Measurements from ENCODE around the gene CCNB1IP1.
"Not testable (repeated sequence)": the region's sequence is repeated elsewhere in the genome, so short reads cannot be mapped to it uniquely, and the experiment has no call there.

The CCNB1IP1 gene

GRCh38 chr14:20332788-20333493 is at the start of gene CCNB1IP1:
Gene CCNB1IP1 (minus strand): TSS chr14:20333279. CDS start chr14:20316523, 16,756 bp downstream.
- DNase-seq, result peak; percentile 86

GRCh38 chr14:20382526-20382925 is 49.4 kb upstream of the CCNB1IP1 start:
- no peak for DNase-seq

GRCh38 chr14:20381341-20381740 is 48.3 kb upstream of the CCNB1IP1 start:
- DNase-seq, result no peak

- DNase-seq, result no peak
Observed at GRCh38 chr14:20380681-20381080, 47.6 kb upstream of the CCNB1IP1 start.

- DNase-seq, result no peak
Observed at GRCh38 chr14:20379743-20380142, 46.7 kb upstream of the CCNB1IP1 start.

GRCh38 chr14:20377171-20377570 is 44.1 kb upstream of the CCNB1IP1 start:
- DNase-seq, result no peak

GRCh38 chr14:20376071-20376588 is 43.1 kb upstream of the CCNB1IP1 start:
- no peak for DNase-seq

- DNase-seq, result no peak
Observed at GRCh38 chr14:20375471-20375870, 42.4 kb upstream of the CCNB1IP1 start.

GRCh38 chr14:20372796-20373195 is 39.7 kb upstream of the CCNB1IP1 start:
- DNase-seq, result no peak

GRCh38 chr14:20365928-20366327 is 32.8 kb upstream of the CCNB1IP1 start:
- no peak for DNase-seq

- not testable (repeated sequence) for DNase-seq
Observed at GRCh38 chr14:20358474-20358873, 25.4 kb upstream of the CCNB1IP1 start.

- no peak for DNase-seq
Observed at GRCh38 chr14:20356422-20356821, 23.3 kb upstream of the CCNB1IP1 start.

- DNase-seq, result no peak
Observed at GRCh38 chr14:20350860-20351259, 17.8 kb upstream of the CCNB1IP1 start.

GRCh38 chr14:20350282-20350681 is 17.2 kb upstream of the CCNB1IP1 start:
- DNase-seq, result no peak

GRCh38 chr14:20347747-20348146 is 14.7 kb upstream of the CCNB1IP1 start:
- DNase-seq, result no peak

GRCh38 chr14:20346713-20347112 is 13.6 kb upstream of the CCNB1IP1 start:
- DNase-seq, result no peak

- DNase-seq, result no peak
Observed at GRCh38 chr14:20345366-20345765, 12.3 kb upstream of the CCNB1IP1 start.

- DNase-seq, result no peak
Observed at GRCh38 chr14:20343862-20344220, 10.8 kb upstream of the CCNB1IP1 start.

GRCh38 chr14:20343092-20343861 is 10.2 kb upstream of the CCNB1IP1 start, which contains the start of gene PARP2:
Gene PARP2 (plus strand): TSS chr14:20343635. CDS start chr14:20343642, 7 bp downstream.
- peak; percentile 97 for DNase-seq

GRCh38 chr14:20341646-20342045 is 8.6 kb upstream of the CCNB1IP1 start:
- no peak for DNase-seq

GRCh38 chr14:20341032-20341431 is 8.0 kb upstream of the CCNB1IP1 start:
- DNase-seq, result not testable (repeated sequence)

GRCh38 chr14:20334017-20334416 is 938 bp upstream of the CCNB1IP1 start:
- no peak for DNase-seq

- no peak for DNase-seq
Observed at GRCh38 chr14:20333494-20333841, 389 bp upstream of the CCNB1IP1 start.

GRCh38 chr14:20332431-20332787 is 670 bp downstream of the CCNB1IP1 start:
- DNase-seq, result no peak
